SK-N-SH (cell line): ENCODE data around the gene KLHL24. TPM values are rescaled to one million over a fixed set of nuclear protein-coding genes. Genes with fewer than 3 reads are reported as not detected.

ENCODE experiments used
- CTCF ChIA-PET: fragments of 300-600, 350-600 bp; formaldehyde crosslinking; extraction: SDS; loops from one replicate; lab custom pipeline; 2021; lab: Yijun Ruan, JAX
- POLR2A ChIA-PET: fragments of 350-600 bp; sonication (Branson Sonifier 250); formaldehyde crosslinking; extraction: SDS; loops from one replicate; lab custom pipeline; 2020; ENCODE audit warnings: antibody characterized with exemption, inconsistent platforms; lab: Yijun Ruan, JAX
- DNase-seq: peaks from one replicate; pipeline ENCODE4 v3.0.0; 2012
- H2AFZ ChIP-seq: fragments of 200-600 bp; sonication (generic); 2 replicates; pipeline ENCODE4 v1.8.1; 2016; ENCODE audit warnings: antibody characterized with exemption, mild to moderate bottlenecking, low read depth
- H3F3A ChIP-seq: fragments of 200-600 bp; sonication (generic); replicated peaks from 2 replicates; pipeline ENCODE3; 2016; ENCODE audit warnings: antibody characterized with exemption, mild to moderate bottlenecking; ENCODE audit not compliant: insufficient read depth
- H3K27ac ChIP-seq, 2 experiments: fragments of 200-500 bp in 1 of 2; fragments of 200-600 bp in 1 of 2; sonication (Bioruptor generic) in 1 of 2; sonication (generic), shearing (Covaris generic) in 1 of 2; 2 replicates each; pipeline versions ENCODE4 v1.5.1 to v1.6.1; 2014 to 2016; ENCODE audit warnings: low read depth in 2 of 2, inconsistent platforms in 1 of 2, low read length in 1 of 2, mild to moderate bottlenecking in 1 of 2, mixed read lengths in 1 of 2
- H3K27me3 ChIP-seq: fragments of 200-600 bp; sonication (generic), shearing (Covaris generic); 2 replicates; pipeline ENCODE4 v1.6.1; 2016; ENCODE audit warnings: mixed run types; ENCODE audit not compliant: insufficient read depth
- H3K36me3 ChIP-seq, 2 experiments: fragments of 200-500 bp in 1 of 2; fragments of 200-600 bp in 1 of 2; sonication (Bioruptor generic) in 1 of 2; sonication (generic) in 1 of 2; replicated peaks in 1 of 2; 2 replicates each; pipeline versions ENCODE3 to v1.5.1; 2014 to 2016; ENCODE audit warnings: low read length in 1 of 2, mild to moderate bottlenecking in 1 of 2; ENCODE audit not compliant: insufficient read depth in 2 of 2, control insufficient read depth in 1 of 2
- H3K4me1 ChIP-seq, 2 experiments: fragments of 200-500 bp in 1 of 2; fragments of 200-600 bp in 1 of 2; sonication (Bioruptor generic) in 1 of 2; sonication (generic), shearing (Covaris generic) in 1 of 2; 2 replicates each; pipeline versions ENCODE4 v1.5.1 to v1.6.1; 2014 to 2016; ENCODE audit warnings: low read depth in 1 of 2, low read length in 1 of 2, mixed run types in 1 of 2; ENCODE audit not compliant: insufficient read depth in 2 of 2, control insufficient read depth in 1 of 2
- H3K4me2 ChIP-seq: fragments of 200-600 bp; sonication (generic), shearing (Covaris generic); 2 replicates; pipeline ENCODE4 v1.6.1; 2017; ENCODE audit warnings: mixed run types
- H3K4me3 ChIP-seq, 2 experiments: fragments of 200-500 bp in 1 of 2; fragments of 200-600 bp in 1 of 2; sonication (Bioruptor generic) in 1 of 2; sonication (generic), shearing (Covaris generic) in 1 of 2; 2 replicates each; pipeline versions ENCODE4 v1.5.1 to v1.8.1; 2014 to 2016; ENCODE audit warnings: low read depth in 2 of 2, inconsistent platforms in 1 of 2, low read length in 1 of 2, mild to moderate bottlenecking in 1 of 2, mixed read lengths in 1 of 2, moderate library complexity in 1 of 2
- H3K79me2 ChIP-seq: fragments of 200-600 bp; sonication (generic); 2 replicates; pipeline ENCODE4 v1.8.1; 2017; ENCODE audit warnings: mild to moderate bottlenecking; ENCODE audit not compliant: insufficient read depth
- H3K9ac ChIP-seq: fragments of 200-600 bp; sonication (generic); 2 replicates; pipeline ENCODE4 v1.6.1; 2017; ENCODE audit warnings: mixed run types
- H3K9me2 ChIP-seq: fragments of 200-600 bp; sonication (generic); 2 replicates; pipeline ENCODE4 v1.6.1; 2017; ENCODE audit warnings: mixed run types
- H3K9me3 ChIP-seq: fragments of 200-600 bp; sonication (generic); 2 replicates; pipeline ENCODE4 v1.6.1; 2017; ENCODE audit warnings: mixed run types, mild to moderate bottlenecking, moderate library complexity
- H4K20me1 ChIP-seq: fragments of 200-600 bp; sonication (generic); 2 replicates; pipeline ENCODE4 v1.6.1; 2017; ENCODE audit warnings: mild to moderate bottlenecking, mixed run types; ENCODE audit not compliant: insufficient read depth
- CHD2 ChIP-seq: fragments of 150-350 bp; IDR thresholded peaks from 2 replicates; pipeline ENCODE4 v1.6.1; 2018; ENCODE audit warnings: low read length; ENCODE audit not compliant: partially characterized antibody
- ELF1 ChIP-seq: IDR thresholded peaks from 2 replicates; pipeline ENCODE4 v1.4.0; 2012
- EP300 ChIP-seq, 2 experiments: IDR thresholded peaks; 2 replicates each; pipeline versions ENCODE4 v1.4.0 to v1.6.1; 2012; ENCODE audit warnings: borderline replicate concordance in 1 of 2, low read depth in 1 of 2, low read length in 1 of 2
- EZH2phosphoT487 ChIP-seq: fragments of 200-600 bp; sonication (generic); IDR thresholded peaks from 2 replicates; pipeline ENCODE4 v1.6.1; 2017; ENCODE audit warnings: low read depth, mixed run types, mild to moderate bottlenecking, antibody characterized with exemption, moderate library complexity, borderline replicate concordance
- FOXM1 ChIP-seq: IDR thresholded peaks from 2 replicates; pipeline ENCODE4 v1.4.0; 2012; ENCODE audit warnings: low read depth, mild to moderate bottlenecking
- GABPA ChIP-seq: IDR thresholded peaks from 2 replicates; pipeline ENCODE4 v1.4.0; 2012; ENCODE audit warnings: low read depth, mild to moderate bottlenecking
- GATA2 ChIP-seq: sonication (generic); formaldehyde crosslinking; IDR thresholded peaks from 2 replicates; pipeline ENCODE4 v1.5.0; 2020; ENCODE audit warnings: mild to moderate bottlenecking, missing genetic modification reagents
- MEF2A ChIP-seq: IDR thresholded peaks from 2 replicates; pipeline ENCODE4 v1.4.0; 2012; ENCODE audit warnings: low read depth, borderline replicate concordance
- NRF1 ChIP-seq: IDR thresholded peaks from 2 replicates; pipeline ENCODE4 v1.6.1; 2012; ENCODE audit warnings: low read depth, mild to moderate bottlenecking, low read length
- POLR2AphosphoS5 ChIP-seq: IDR thresholded peaks from 2 replicates; pipeline ENCODE4 v1.6.1; 2012; ENCODE audit warnings: low read depth, low read length
- RAD21 ChIP-seq: IDR thresholded peaks from 2 replicates; pipeline ENCODE4 v1.6.1; 2012; ENCODE audit warnings: mild to moderate bottlenecking, low read length
- RFX5 ChIP-seq: IDR thresholded peaks from 2 replicates; pipeline ENCODE4 v1.6.1; 2012; ENCODE audit warnings: mild to moderate bottlenecking, improper control_type of control experiment, low read length
- RXRA ChIP-seq: IDR thresholded peaks from 2 replicates; pipeline ENCODE4 v1.4.0; 2012; ENCODE audit warnings: low read depth, mild to moderate bottlenecking, borderline replicate concordance
- TAF1 ChIP-seq: IDR thresholded peaks from 2 replicates; pipeline ENCODE4 v1.6.1; 2012; ENCODE audit warnings: low read depth, mild to moderate bottlenecking, low read length, moderate library complexity, borderline replicate concordance
- TEAD4 ChIP-seq: IDR thresholded peaks from 2 replicates; pipeline ENCODE4 v1.4.0; 2012; ENCODE audit warnings: mild to moderate bottlenecking, borderline replicate concordance; ENCODE audit not compliant: insufficient read depth
- YY1 ChIP-seq: IDR thresholded peaks from 2 replicates; pipeline ENCODE4 v1.4.0; 2012; ENCODE audit warnings: low read depth, mild to moderate bottlenecking
- WGBS: methylation state at CpG from one replicate; pipeline ENCODE4 v1.1.6; 2017; ENCODE audit warnings: low lambda C conversion rate; 5-methylcytosine and 5-hydroxymethylcytosine counted together
- polyA plus RNA-seq, 3 experiments: library from polyadenylated mRNA; depleted of rRNA; stranded (reverse); fragments of >200 nt; gene quantifications; 2 replicates each; pipeline ENCODE4 v1.2.3, GENCODE V29; 2012
- TF ChIP-seq, protein P1 (sequence below): IDR thresholded peaks from 2 replicates; pipeline ENCODE4; 2012
- TF ChIP-seq, protein P2 (sequence below): fragments of 200-600 bp; sonication (generic); IDR thresholded peaks from 2 replicates; pipeline ENCODE4 v1.6.1; 2017; ENCODE audit warnings: antibody characterized with exemption, mild to moderate bottlenecking, moderate library complexity
- TF ChIP-seq, protein P3 (sequence below): IDR thresholded peaks from 2 replicates; pipeline ENCODE4 v1.4.0; 2012; ENCODE audit warnings: low read depth, borderline replicate concordance
- TF ChIP-seq, protein P4 (sequence below): fragments of 150-350 bp; IDR thresholded peaks from 2 replicates; pipeline ENCODE4 v1.6.1; 2016; ENCODE audit warnings: mild to moderate bottlenecking, low read depth, low read length

The KLHL24 gene
- polyA plus RNA-seq, 1 of the 3 experiments (the other 2 are of a cell fraction): 5.7 TPM

DNA sequence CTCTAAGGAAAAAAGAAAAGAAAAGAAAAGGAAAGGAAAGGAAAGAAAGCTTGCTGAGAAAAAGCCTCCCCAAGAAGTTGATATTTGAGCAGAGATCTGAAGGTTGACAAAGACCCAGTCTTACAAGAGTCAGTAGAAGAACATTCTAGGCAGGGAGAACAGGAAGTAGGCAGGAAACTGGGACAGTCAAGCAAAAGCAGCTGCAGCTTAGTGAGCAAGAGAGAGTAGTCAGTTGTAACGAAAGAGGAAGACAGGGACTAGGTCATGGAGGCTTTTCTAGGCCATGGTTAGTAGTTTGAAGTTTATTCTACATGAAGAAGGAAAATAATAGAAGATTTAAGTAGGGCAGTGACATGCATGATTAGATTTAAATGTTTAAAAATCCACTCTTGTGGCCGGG, 48.1 kb upstream of the KLHL24 start:
- POLR2A ChIA-PET: no interaction called here
- no peaks in the 10 kb centered on the region for H3K9me3 ChIP-seq
- no peaks in the 10 kb centered on the region for H3K36me3 ChIP-seq
- WGBS: 55% methylated on average over 2 of the region's 2 CpGs
- H3K4me3 ChIP-seq: no peak overlapping the region
- H3K9ac ChIP-seq: no peak overlapping the region
- no peaks in the 10 kb centered on the region for H3F3A ChIP-seq
- no peak for DNase-seq
- CTCF ChIA-PET: interaction anchor here (1.1 to 1.2 kb wide), 2 partner anchors 11 to 17 kb away, joined by 3 to 4 read pairs; no protein-coding TSS in a partner anchor
- H3K4me2 ChIP-seq: no peak overlapping the region
- no peaks in the 10 kb centered on the region for H3K9me2 ChIP-seq
- no peak for TF ChIP-seq EP300 (IDR thresholded peaks at IDR 0.05; ENCODE audit: borderline replicate concordance in 1 of 2, low read depth in 1 of 2, low read length in 1 of 2)
- no peak for TF ChIP-seq ELF1
- TF ChIP-seq, protein P1, sequence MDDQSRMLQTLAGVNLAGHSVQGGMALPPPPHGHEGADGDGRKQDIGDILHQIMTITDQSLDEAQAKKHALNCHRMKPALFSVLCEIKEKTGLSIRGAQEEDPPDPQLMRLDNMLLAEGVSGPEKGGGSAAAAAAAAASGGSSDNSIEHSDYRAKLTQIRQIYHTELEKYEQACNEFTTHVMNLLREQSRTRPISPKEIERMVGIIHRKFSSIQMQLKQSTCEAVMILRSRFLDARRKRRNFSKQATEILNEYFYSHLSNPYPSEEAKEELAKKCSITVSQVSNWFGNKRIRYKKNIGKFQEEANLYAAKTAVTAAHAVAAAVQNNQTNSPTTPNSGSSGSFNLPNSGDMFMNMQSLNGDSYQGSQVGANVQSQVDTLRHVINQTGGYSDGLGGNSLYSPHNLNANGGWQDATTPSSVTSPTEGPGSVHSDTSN: no peak
- TF ChIP-seq, protein P2, sequence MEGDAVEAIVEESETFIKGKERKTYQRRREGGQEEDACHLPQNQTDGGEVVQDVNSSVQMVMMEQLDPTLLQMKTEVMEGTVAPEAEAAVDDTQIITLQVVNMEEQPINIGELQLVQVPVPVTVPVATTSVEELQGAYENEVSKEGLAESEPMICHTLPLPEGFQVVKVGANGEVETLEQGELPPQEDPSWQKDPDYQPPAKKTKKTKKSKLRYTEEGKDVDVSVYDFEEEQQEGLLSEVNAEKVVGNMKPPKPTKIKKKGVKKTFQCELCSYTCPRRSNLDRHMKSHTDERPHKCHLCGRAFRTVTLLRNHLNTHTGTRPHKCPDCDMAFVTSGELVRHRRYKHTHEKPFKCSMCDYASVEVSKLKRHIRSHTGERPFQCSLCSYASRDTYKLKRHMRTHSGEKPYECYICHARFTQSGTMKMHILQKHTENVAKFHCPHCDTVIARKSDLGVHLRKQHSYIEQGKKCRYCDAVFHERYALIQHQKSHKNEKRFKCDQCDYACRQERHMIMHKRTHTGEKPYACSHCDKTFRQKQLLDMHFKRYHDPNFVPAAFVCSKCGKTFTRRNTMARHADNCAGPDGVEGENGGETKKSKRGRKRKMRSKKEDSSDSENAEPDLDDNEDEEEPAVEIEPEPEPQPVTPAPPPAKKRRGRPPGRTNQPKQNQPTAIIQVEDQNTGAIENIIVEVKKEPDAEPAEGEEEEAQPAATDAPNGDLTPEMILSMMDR: no peak
- no peak for TF ChIP-seq RAD21
- TF ChIP-seq, protein P3, sequence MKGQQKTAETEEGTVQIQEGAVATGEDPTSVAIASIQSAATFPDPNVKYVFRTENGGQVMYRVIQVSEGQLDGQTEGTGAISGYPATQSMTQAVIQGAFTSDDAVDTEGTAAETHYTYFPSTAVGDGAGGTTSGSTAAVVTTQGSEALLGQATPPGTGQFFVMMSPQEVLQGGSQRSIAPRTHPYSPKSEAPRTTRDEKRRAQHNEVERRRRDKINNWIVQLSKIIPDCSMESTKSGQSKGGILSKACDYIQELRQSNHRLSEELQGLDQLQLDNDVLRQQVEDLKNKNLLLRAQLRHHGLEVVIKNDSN: no peak
- TF ChIP-seq CHD2: no peak
- TF ChIP-seq POLR2AphosphoS5: no peak
- TF ChIP-seq YY1: no peak
- no peak for TF ChIP-seq TEAD4
- TF ChIP-seq TAF1: no peak
- no peak for TF ChIP-seq GABPA
- TF ChIP-seq NRF1: no peak
- no peak for TF ChIP-seq GATA2 (CRISPR knock-in tag)
- peaks cover 0 to 27% of the 10 kb centered on the region in 2 experiments; a peak in 1 of 4 replicates for H3K4me1 ChIP-seq
- no peaks in the 10 kb centered on the region for H4K20me1 ChIP-seq
- 0 out of 2 replicates have a peak, but pooled peaks cover 6% of the 10 kb centered on the region for H3K27me3 ChIP-seq
- H2AFZ ChIP-seq: no peak overlapping the region
- no peaks in the 10 kb centered on the region for H3K79me2 ChIP-seq
- no peak overlapping the region for H3K27ac ChIP-seq

DNA sequence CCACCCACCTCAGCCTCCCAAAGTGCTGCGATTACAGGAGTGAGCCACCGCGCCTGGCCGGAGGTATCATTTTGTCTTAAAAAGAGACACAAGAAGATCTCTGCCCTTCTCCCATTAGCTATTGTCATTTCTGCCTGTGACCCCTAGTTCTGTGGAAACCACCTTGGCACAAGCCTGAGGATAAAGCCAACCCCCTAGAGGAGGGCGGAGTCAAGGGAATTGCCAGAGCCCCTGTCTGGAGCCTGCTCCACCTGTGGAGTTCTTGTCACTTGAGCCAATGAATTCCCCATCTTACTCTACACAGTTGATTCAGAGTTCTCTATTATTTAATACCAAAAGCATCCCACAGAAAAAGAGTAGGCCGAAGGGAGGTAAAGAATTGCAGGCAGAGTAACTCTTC, 45.0 kb upstream of the KLHL24 start:
- Histone ChIP-seq H3K36me3 (no peaks in the 10 kb centered on the region), H3K27ac (no peak overlapping the region), H2AFZ (no peak overlapping the region), H3K79me2 (no peaks in the 10 kb centered on the region), H3K4me1 (peaks cover 0 to 3% of the 10 kb centered on the region in 2 experiments; a peak in 1 of 4 replicates), H3F3A (no peaks in the 10 kb centered on the region), H4K20me1 (no peaks in the 10 kb centered on the region), H3K27me3 (0 out of 2 replicates have a peak, but pooled peaks cover 6% of the 10 kb centered on the region), H3K9me2 (no peaks in the 10 kb centered on the region), H3K9ac (no peak overlapping the region), H3K4me2 (no peak overlapping the region), H3K4me3 (no peak overlapping the region), H3K9me3 (no peaks in the 10 kb centered on the region)
- TF ChIP-seq GATA2 (CRISPR knock-in tag): no peak
- TF ChIP-seq MEF2A: no peak
- TF ChIP-seq TAF1: no peak
- no peak for TF ChIP-seq RFX5
- no peak for TF ChIP-seq EZH2phosphoT487
- TF ChIP-seq EP300 (IDR thresholded peaks at IDR 0.05; ENCODE audit: borderline replicate concordance in 1 of 2, low read depth in 1 of 2, low read length in 1 of 2): no peak
- TF ChIP-seq NRF1: no peak
- TF ChIP-seq, protein P4, sequence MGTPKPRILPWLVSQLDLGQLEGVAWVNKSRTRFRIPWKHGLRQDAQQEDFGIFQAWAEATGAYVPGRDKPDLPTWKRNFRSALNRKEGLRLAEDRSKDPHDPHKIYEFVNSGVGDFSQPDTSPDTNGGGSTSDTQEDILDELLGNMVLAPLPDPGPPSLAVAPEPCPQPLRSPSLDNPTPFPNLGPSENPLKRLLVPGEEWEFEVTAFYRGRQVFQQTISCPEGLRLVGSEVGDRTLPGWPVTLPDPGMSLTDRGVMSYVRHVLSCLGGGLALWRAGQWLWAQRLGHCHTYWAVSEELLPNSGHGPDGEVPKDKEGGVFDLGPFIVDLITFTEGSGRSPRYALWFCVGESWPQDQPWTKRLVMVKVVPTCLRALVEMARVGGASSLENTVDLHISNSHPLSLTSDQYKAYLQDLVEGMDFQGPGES: no peak
- no peak for TF ChIP-seq RAD21
- TF ChIP-seq RXRA: no peak
- no peak for TF ChIP-seq GABPA
- no peak for TF ChIP-seq FOXM1
- no peak for TF ChIP-seq TEAD4
- no peak for DNase-seq
- CTCF ChIA-PET: interaction anchor here (1.0 to 1.5 kb wide), 3 partner anchors 14 to 121 kb away, joined by 3 to 5 read pairs (median 3); no protein-coding TSS in a partner anchor
- 76% methylated on average over 6 of the region's 6 CpGs for WGBS
- POLR2A ChIA-PET: no interaction called here
